GM21529 (cell line): ENCODE measurements around the gene CHD5.
"Not testable (repeated sequence)": the region's sequence is repeated elsewhere in the genome, so short reads cannot be mapped to it uniquely, and the experiment has no call there.

Experiments used
- ATAC-seq: cut with Tn5 transposase; IDR thresholded peaks from one replicate; pipeline ENCODE4 v1.9.1; 2021; ENCODE audit not compliant: unreplicated experiment

The CHD5 gene

GRCh38 chr1:6088956-6089355, 91.2 kb downstream of the CHD5 start:
- ATAC-seq: no peak

- no peak for ATAC-seq
Observed at GRCh38 chr1:6087958-6088357, 92.2 kb downstream of the CHD5 start.

- ATAC-seq: no peak
Observed at GRCh38 chr1:6087377-6087772, 92.7 kb downstream of the CHD5 start.

- no peak for ATAC-seq
Observed at GRCh38 chr1:6086762-6087376, 93.3 kb downstream of the CHD5 start.

- ATAC-seq: no peak
Observed at GRCh38 chr1:6086358-6086757, 93.8 kb downstream of the CHD5 start.

- no peak for ATAC-seq
Observed at GRCh38 chr1:6085666-6086065, 94.5 kb downstream of the CHD5 start.

- ATAC-seq: no peak
Observed at GRCh38 chr1:6084781-6085495, 95.2 kb downstream of the CHD5 start.

GRCh38 chr1:6083801-6084446, 96.2 kb downstream of the CHD5 start:
- ATAC-seq: no peak

- no peak for ATAC-seq
Observed at GRCh38 chr1:6083385-6083784, 96.7 kb downstream of the CHD5 start.

GRCh38 chr1:6082430-6082971, 97.6 kb downstream of the CHD5 start:
- ATAC-seq: no peak

- ATAC-seq: no peak
Observed at GRCh38 chr1:6081901-6082300, 98.2 kb downstream of the CHD5 start.

- no peak for ATAC-seq
Observed at GRCh38 chr1:6080469-6080868, 99.7 kb downstream of the CHD5 start.

GRCh38 chr1:6077919-6078318, 102.2 kb downstream of the CHD5 start:
- ATAC-seq: no peak

- no peak for ATAC-seq
Observed at GRCh38 chr1:6077506-6077905, 102.6 kb downstream of the CHD5 start.

- ATAC-seq: not testable (repeated sequence)
Observed at GRCh38 chr1:6077061-6077460, 103.1 kb downstream of the CHD5 start.

- no peak for ATAC-seq
Observed at GRCh38 chr1:6075748-6076147, 104.4 kb downstream of the CHD5 start.

- no peak for ATAC-seq
Observed at GRCh38 chr1:6074192-6074901, 105.8 kb downstream of the CHD5 start.

GRCh38 chr1:6073480-6074053, 106.6 kb downstream of the CHD5 start:
- ATAC-seq: no peak

- no peak for ATAC-seq
Observed at GRCh38 chr1:6072774-6073479, 107.2 kb downstream of the CHD5 start.

GRCh38 chr1:6071219-6071618, 108.9 kb downstream of the CHD5 start:
- no peak for ATAC-seq
